Ovary (tissue), 3 donors: ENCODE results near the gene LYPD4.

Source experiments
- POLR2A ChIP-seq: fragments of 450-650 bp; IDR thresholded peaks from one replicate; pipeline ENCODE4 v1.6.1; 2017; ENCODE audit warnings: antibody characterized with exemption, mild to moderate bottlenecking, moderate library complexity
- TF ChIP-seq, protein P1 (sequence below), 3 donors: fragments of 450-650 bp in 2 of 3; fragments of 200-600 bp in 1 of 3; IDR thresholded peaks; one replicate each; pipeline versions ENCODE4 v1.5.1 to v1.8.0; 2016 to 2022; ENCODE audit warnings: antibody characterized with exemption in 3 of 3, mild to moderate bottlenecking in 1 of 3
- donor health status: DM: no; HTN: no; CAD: no.

DNA sequence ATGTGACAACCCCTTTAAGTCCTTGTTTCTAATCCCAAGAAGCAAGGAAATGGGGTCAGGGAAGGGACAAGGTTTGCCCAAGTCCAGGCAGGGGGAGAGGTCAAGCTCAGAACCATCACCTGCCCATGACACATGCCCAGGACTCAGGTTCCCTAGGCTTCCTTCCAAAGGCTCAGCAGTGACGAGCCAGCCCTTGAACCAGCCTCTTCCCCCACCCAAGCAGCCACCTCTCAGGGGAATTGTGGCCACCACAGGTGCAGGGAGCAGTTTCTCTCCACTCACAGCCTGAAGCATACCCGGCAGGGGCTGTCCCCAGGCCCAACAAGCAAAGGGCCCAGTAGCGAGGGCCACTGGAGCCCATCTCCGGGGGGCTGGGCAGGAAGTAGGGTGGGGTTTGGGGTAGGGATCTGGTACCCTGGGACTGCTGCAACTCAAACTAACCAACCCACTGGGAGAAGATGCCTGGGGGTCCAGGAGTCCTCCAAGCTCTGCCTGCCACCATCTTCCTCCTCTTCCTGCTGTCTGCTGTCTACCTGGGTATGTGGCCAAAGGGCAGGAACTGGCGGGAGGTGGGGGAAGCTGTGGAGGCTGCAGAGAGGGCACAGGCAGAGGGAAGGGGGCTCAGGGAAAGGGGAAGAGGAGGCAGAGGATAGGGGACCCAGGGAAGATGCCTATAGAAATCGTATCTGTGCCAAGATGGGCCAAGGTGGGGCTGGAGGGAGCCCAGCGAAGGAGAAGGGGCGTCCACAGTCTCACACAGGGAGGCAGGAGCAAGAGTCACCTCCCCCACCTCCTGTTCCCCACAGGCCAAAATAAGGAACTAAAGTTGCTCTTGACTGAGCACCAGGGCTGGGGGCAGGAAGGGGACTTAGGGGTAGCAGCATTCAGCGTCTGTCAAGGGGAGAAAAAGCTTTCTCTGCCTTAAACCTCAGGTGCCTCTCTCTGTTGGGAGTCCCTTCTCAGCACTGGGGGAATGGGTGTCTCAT is 32.7 kb upstream of the LYPD4 start, which contains the start of gene CD79A:
- TF ChIP-seq, protein P1, sequence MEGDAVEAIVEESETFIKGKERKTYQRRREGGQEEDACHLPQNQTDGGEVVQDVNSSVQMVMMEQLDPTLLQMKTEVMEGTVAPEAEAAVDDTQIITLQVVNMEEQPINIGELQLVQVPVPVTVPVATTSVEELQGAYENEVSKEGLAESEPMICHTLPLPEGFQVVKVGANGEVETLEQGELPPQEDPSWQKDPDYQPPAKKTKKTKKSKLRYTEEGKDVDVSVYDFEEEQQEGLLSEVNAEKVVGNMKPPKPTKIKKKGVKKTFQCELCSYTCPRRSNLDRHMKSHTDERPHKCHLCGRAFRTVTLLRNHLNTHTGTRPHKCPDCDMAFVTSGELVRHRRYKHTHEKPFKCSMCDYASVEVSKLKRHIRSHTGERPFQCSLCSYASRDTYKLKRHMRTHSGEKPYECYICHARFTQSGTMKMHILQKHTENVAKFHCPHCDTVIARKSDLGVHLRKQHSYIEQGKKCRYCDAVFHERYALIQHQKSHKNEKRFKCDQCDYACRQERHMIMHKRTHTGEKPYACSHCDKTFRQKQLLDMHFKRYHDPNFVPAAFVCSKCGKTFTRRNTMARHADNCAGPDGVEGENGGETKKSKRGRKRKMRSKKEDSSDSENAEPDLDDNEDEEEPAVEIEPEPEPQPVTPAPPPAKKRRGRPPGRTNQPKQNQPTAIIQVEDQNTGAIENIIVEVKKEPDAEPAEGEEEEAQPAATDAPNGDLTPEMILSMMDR (IDR thresholded peaks at IDR 0.05): no peak
- TF ChIP-seq POLR2A: no peak
